GM18861 (cell line): ENCODE results near the gene ARHGAP22.

Experiments used
- ATAC-seq: cut with Tn5 transposase; IDR thresholded peaks from one replicate; pipeline ENCODE4 v1.9.1; 2021; ENCODE audit not compliant: unreplicated experiment

Gene ARHGAP22

GRCh38 chr10:48406204-48406603 is 198.7 kb downstream of the ARHGAP22 start:
- ATAC-seq = peak; percentile 46

GRCh38 chr10:48404646-48405045 is 200.2 kb downstream of the ARHGAP22 start:
- no peak for ATAC-seq

GRCh38 chr10:48400850-48401220 is 204.0 kb downstream of the ARHGAP22 start:
- no peak for ATAC-seq

GRCh38 chr10:48400129-48400849 is 204.6 kb downstream of the ARHGAP22 start:
- ATAC-seq = no peak

- no peak for ATAC-seq
Observed at GRCh38 chr10:48399551-48399950, 205.3 kb downstream of the ARHGAP22 start.

- ATAC-seq = no peak
Observed at GRCh38 chr10:48399056-48399541, 205.8 kb downstream of the ARHGAP22 start.

GRCh38 chr10:48398261-48398660 is 206.6 kb downstream of the ARHGAP22 start:
- no peak for ATAC-seq
